GM18505 (cell line): Measurements from ENCODE around the gene APPL1.
"Not testable (repeated sequence)": the region's sequence is repeated elsewhere in the genome, so short reads cannot be mapped to it uniquely, and the experiment has no call there.

ENCODE experiments used
- ATAC-seq: cut with Tn5 transposase; IDR thresholded peaks from one replicate; pipeline ENCODE4 v1.9.1; 2021; ENCODE audit not compliant: unreplicated experiment
- POLR2A ChIP-seq: IDR thresholded peaks from 4 replicates; pipeline ENCODE4 v1.6.1; 2011; ENCODE audit warnings: borderline replicate concordance; ENCODE audit not compliant: insufficient read depth, insufficient read length; ENCODE audit errors: extremely low read depth

APPL1 gene

GRCh38 chr3:57287205-57287604, 59.7 kb downstream of the APPL1 start:
- no peak for ATAC-seq
- no peak for TF ChIP-seq POLR2A

GRCh38 chr3:57288403-57288802, 60.9 kb downstream of the APPL1 start:
- no peak for TF ChIP-seq POLR2A
- no peak for ATAC-seq

GRCh38 chr3:57292159-57292896, 64.8 kb downstream of the APPL1 start, which contains the start of gene ASB14:
Gene ASB14 (minus strand): TSS chr3:57292685. CDS start chr3:57292033, 652 bp downstream.
- ATAC-seq = no peak
- TF ChIP-seq POLR2A = no peak

GRCh38 chr3:57292897-57293526, 65.5 kb downstream of the APPL1 start:
- no peak for TF ChIP-seq POLR2A
- no peak for ATAC-seq

- no peak for TF ChIP-seq POLR2A
- no peak for ATAC-seq
Measured at GRCh38 chr3:57298041-57298440, 70.5 kb downstream of the APPL1 start.

- ATAC-seq = not testable (repeated sequence)
Measured at GRCh38 chr3:57303520-57303919, 76.0 kb downstream of the APPL1 start.

GRCh38 chr3:57309769-57310360, 82.3 kb downstream of the APPL1 start:
- no peak for ATAC-seq
- TF ChIP-seq POLR2A = no peak

- no peak for ATAC-seq
- no peak for TF ChIP-seq POLR2A
Measured at GRCh38 chr3:57314204-57314603, 86.7 kb downstream of the APPL1 start.
